ENCODE results near the gene CTIF.

The CTIF gene

DNA sequence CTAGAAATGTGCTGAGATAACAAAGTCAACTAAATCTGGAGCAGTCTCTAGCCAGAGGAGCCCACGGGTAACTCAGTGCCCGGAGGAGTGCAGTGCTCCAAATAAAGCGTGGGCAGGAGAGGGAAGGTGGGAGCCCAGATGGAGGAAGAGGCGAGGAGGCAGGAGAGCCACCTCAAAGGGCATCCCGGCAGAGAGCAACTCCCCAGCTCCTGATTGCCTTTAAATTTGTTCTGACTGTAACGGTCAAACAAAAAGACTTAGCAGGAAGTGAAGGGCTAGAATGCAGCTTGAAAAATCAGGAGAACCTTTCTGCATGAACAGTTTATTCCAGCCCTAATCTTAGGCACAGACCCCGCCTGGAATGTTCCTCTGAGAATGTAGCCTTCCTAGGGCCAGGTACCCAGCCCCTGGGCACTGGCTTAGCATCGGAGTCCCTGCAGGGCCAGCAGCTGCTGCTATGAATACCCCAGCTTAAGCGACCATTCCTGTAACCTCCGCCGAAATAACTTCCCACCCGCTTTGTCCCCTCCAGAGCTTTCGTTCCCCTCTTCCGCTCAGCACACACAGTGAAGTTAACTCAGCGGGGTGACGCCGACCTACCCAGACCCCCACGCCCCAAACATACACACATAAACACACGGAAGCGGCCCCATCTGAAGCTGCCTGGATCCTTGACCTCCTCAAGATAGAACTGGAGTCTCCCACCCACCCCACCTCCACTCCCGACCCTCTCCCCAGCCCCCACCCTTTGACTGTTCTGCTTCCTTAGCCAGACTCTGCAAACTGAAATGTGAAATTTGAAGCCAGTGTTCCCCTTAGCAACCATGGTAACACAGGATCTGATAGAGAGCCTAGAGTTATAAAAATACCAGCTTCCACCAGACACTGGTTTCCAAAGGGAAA lies 288.7 kb downstream of the CTIF start:
- Histone ChIP-seq H4K8ac (ENCODE audit: low read length) (peak overlapping the region; percentile 66), H3K18ac (ENCODE audit: low read depth in 1 of 2, low read length in 2 of 2) (peak overlapping the region; percentile 58 to 87), H3K4me1 (ENCODE audit: control insufficient read depth, insufficient read depth, low read depth, low read length) (peaks cover 44% of the 10 kb centered on the region), H2BK15ac (ENCODE audit: low read depth, poor library complexity, severe bottlenecking) (no peak overlapping the region), H3K79me1 (replicated peaks; ENCODE audit: low read length, poor library complexity, severe bottlenecking) (peaks cover 32% of the 10 kb centered on the region), H3K4ac (ENCODE audit: low read depth in 1 of 2, low read length in 2 of 2) (peak overlapping the region; percentile 22 to 73), H3K9ac (ENCODE audit: low read length) (peak overlapping the region; percentile 87), H2BK12ac (ENCODE audit: low read length in 2 of 2) (peak overlapping the region; percentile 78 to 92), H3K14ac (ENCODE audit: low read length in 2 of 2) (peak overlapping the region in 1 of 2 experiments; percentile 53), H3K23ac (ENCODE audit: low read length in 2 of 2) (peak overlapping the region in 1 of 2 experiments; percentile 23), H4K91ac (ENCODE audit: low read length) (peak overlapping the region; percentile 52), H3K36me3 (ENCODE audit: control insufficient read depth in 1 of 2, insufficient read depth in 2 of 2, low read depth in 1 of 2, low read length in 2 of 2) (peaks cover 15 to 22% of the 10 kb centered on the region in 2 experiments), H2AFZ (ENCODE audit: low read depth, low read length) (no peak overlapping the region), H3K4me2 (ENCODE audit: low read length, poor library complexity, severe bottlenecking) (peak overlapping the region; percentile 49), H2BK5ac (ENCODE audit: low read depth, low read length, poor library complexity, severe bottlenecking) (peak overlapping the region; percentile 91), H2AK5ac (ENCODE audit: low read length, severe bottlenecking) (peak overlapping the region; percentile 72), H3K27ac (ENCODE audit: low read length, poor library complexity, severe bottlenecking) (peak overlapping the region; percentile 92), H2BK120ac (ENCODE audit: low read depth, low read length) (peak overlapping the region; percentile 64), H3K9me3 (ENCODE audit: control insufficient read depth, low read length) (peaks cover 7% of the 10 kb centered on the region), H3K4me3 (ENCODE audit: insufficient read depth in 1 of 2, low read depth in 1 of 2, low read length in 2 of 2) (peak overlapping the region in 1 of 2 experiments; percentile 54), H3K27me3 (ENCODE audit: control insufficient read depth in 1 of 2, insufficient read depth in 1 of 2, low read length in 2 of 2) (no peaks in the 10 kb centered on the region)
- 22% methylated on average over 21 of the region's 21 CpGs for WGBS
- peak; percentile 89 for DNase-seq

DNA sequence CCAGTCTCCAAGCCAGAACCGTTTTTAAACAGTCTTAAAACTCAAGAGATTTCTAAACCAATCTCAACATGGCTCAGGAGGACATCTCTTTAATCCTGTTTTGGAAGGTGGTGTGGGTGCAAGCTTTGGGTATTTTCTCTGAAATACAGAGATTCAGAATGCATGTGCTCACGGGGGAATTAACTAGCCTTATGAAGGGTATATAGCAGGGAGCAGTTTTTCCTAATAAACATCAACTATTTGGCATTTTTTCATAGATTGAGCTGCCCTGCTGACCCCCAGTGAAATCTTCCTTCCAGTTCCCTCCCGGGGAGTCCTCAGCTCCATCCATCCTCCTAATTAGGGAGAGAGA lies 289.3 kb downstream of the CTIF start:
- H3K4me3 ChIP-seq (ENCODE audit: insufficient read depth in 1 of 2, low read depth in 1 of 2, low read length in 2 of 2): peak overlapping the region in 1 of 2 experiments; percentile 54
- H3K79me1 ChIP-seq (replicated peaks; ENCODE audit: low read length, poor library complexity, severe bottlenecking): peaks cover 32% of the 10 kb centered on the region
- WGBS: 21% methylated on average over 3 of the region's 3 CpGs
- peak overlapping the region; percentile 89 for H2AK5ac ChIP-seq (ENCODE audit: low read length, severe bottlenecking)
- no peak overlapping the region for H3K14ac ChIP-seq (ENCODE audit: low read length in 2 of 2)
- peak overlapping the region; percentile 87 for H3K9ac ChIP-seq (ENCODE audit: low read length)
- peak overlapping the region; percentile 92 for H3K27ac ChIP-seq (ENCODE audit: low read length, poor library complexity, severe bottlenecking)
- no peak overlapping the region for H2BK12ac ChIP-seq (ENCODE audit: low read length in 2 of 2)
- no peak overlapping the region for H3K23ac ChIP-seq (ENCODE audit: low read length in 2 of 2)
- H4K91ac ChIP-seq (ENCODE audit: low read length): no peak overlapping the region
- H3K27me3 ChIP-seq (ENCODE audit: control insufficient read depth in 1 of 2, insufficient read depth in 1 of 2, low read length in 2 of 2): no peaks in the 10 kb centered on the region
- H3K36me3 ChIP-seq (ENCODE audit: control insufficient read depth in 1 of 2, insufficient read depth in 2 of 2, low read depth in 1 of 2, low read length in 2 of 2): peaks cover 10 to 22% of the 10 kb centered on the region in 2 experiments
- H4K8ac ChIP-seq (ENCODE audit: low read length): no peak overlapping the region
- H3K4ac ChIP-seq (ENCODE audit: low read depth in 1 of 2, low read length in 2 of 2): peak overlapping the region in 1 of 2 experiments; percentile 40
- peak overlapping the region; percentile 39 for H2BK120ac ChIP-seq (ENCODE audit: low read depth, low read length)
- H3K4me2 ChIP-seq (ENCODE audit: low read length, poor library complexity, severe bottlenecking): peak overlapping the region; percentile 31
- no peak overlapping the region for H2BK15ac ChIP-seq (ENCODE audit: low read depth, poor library complexity, severe bottlenecking)
- H2BK5ac ChIP-seq (ENCODE audit: low read depth, low read length, poor library complexity, severe bottlenecking): no peak overlapping the region
- peaks cover 5% of the 10 kb centered on the region for H3K9me3 ChIP-seq (ENCODE audit: control insufficient read depth, low read length)
- no peak for DNase-seq
- no peak overlapping the region for H2AFZ ChIP-seq (ENCODE audit: low read depth, low read length)
- peak overlapping the region in 1 of 2 experiments; percentile 73 for H3K18ac ChIP-seq (ENCODE audit: low read depth in 1 of 2, low read length in 2 of 2)
- peaks cover 48% of the 10 kb centered on the region for H3K4me1 ChIP-seq (ENCODE audit: control insufficient read depth, insufficient read depth, low read depth, low read length)

DNA sequence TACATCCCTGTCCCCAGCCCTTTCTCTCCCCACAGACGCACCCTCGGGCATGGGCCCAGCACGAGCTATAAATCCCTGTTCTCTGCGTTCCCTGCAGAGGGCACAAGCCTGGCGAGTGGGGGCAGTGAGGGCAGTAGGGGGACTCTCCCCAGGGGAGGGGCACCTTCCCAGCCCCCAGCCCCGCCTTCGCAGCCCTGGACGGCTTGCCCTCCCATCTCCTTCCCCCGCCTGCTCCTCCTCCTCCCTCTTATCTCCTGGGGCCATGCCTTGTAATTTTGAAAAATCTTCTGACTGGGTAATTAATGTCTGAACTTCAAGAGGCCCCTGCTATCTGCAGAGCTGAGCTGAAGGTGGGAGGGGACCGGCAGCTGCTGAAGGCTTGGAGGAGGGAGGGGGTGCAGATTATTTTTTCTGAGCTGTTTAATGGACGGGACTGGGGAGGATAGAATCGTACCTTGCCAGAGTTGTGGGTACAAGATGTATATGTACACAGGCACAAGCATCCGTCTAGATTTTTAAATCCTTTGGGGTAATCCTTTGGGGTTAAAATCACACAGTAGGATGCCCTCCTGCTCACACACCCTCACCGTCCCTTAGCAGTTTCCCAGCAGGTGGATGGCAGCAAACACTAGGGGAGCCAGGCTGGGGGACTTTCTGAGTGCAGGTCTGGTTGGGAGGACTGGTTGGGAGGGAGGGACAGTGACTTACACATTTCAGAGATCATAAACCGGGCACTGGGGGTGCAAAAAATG lies 290.0 kb downstream of the CTIF start:
- no peak overlapping the region for H2AFZ ChIP-seq (ENCODE audit: low read depth, low read length)
- H4K91ac ChIP-seq (ENCODE audit: low read length): peak overlapping the region; percentile 82
- peaks cover 6 to 22% of the 10 kb centered on the region in 2 experiments for H3K36me3 ChIP-seq (ENCODE audit: control insufficient read depth in 1 of 2, insufficient read depth in 2 of 2, low read depth in 1 of 2, low read length in 2 of 2)
- H3K9me3 ChIP-seq (ENCODE audit: control insufficient read depth, low read length): no peaks in the 10 kb centered on the region
- H2BK15ac ChIP-seq (ENCODE audit: low read depth, poor library complexity, severe bottlenecking): peak overlapping the region; percentile 33
- H3K9ac ChIP-seq (ENCODE audit: low read length): peak overlapping the region; percentile 87
- no peaks in the 10 kb centered on the region for H3K27me3 ChIP-seq (ENCODE audit: control insufficient read depth in 1 of 2, insufficient read depth in 1 of 2, low read length in 2 of 2)
- peak overlapping the region; percentile 92 for H3K27ac ChIP-seq (ENCODE audit: low read length, poor library complexity, severe bottlenecking)
- peaks cover 32% of the 10 kb centered on the region for H3K79me1 ChIP-seq (replicated peaks; ENCODE audit: low read length, poor library complexity, severe bottlenecking)
- H2AK5ac ChIP-seq (ENCODE audit: low read length, severe bottlenecking): peak overlapping the region; percentile 98
- peak overlapping the region in 1 of 2 experiments; percentile 89 for H3K14ac ChIP-seq (ENCODE audit: low read length in 2 of 2)
- H3K4me1 ChIP-seq (ENCODE audit: control insufficient read depth, insufficient read depth, low read depth, low read length): peaks cover 54% of the 10 kb centered on the region
- H4K8ac ChIP-seq (ENCODE audit: low read length): peak overlapping the region; percentile 69
- H2BK5ac ChIP-seq (ENCODE audit: low read depth, low read length, poor library complexity, severe bottlenecking): peak overlapping the region; percentile 57
- H3K18ac ChIP-seq (ENCODE audit: low read depth in 1 of 2, low read length in 2 of 2): peak overlapping the region; percentile 73 to 86
- no peak overlapping the region for H3K4me3 ChIP-seq (ENCODE audit: insufficient read depth in 1 of 2, low read depth in 1 of 2, low read length in 2 of 2)
- H3K4me2 ChIP-seq (ENCODE audit: low read length, poor library complexity, severe bottlenecking): peak overlapping the region; percentile 2
- no peak for DNase-seq
- peak overlapping the region in 1 of 2 experiments; percentile 48 for H3K23ac ChIP-seq (ENCODE audit: low read length in 2 of 2)
- peak overlapping the region; percentile 57 to 63 for H3K4ac ChIP-seq (ENCODE audit: low read depth in 1 of 2, low read length in 2 of 2)
- WGBS: 43% methylated on average over 6 of the region's 15 CpGs
- H2BK12ac ChIP-seq (ENCODE audit: low read length in 2 of 2): peak overlapping the region; percentile 18 to 85
- peak overlapping the region; percentile 39 for H2BK120ac ChIP-seq (ENCODE audit: low read depth, low read length)

Measured in mesenchymal stem cell (in vitro differentiated cells and primary cell).